Right lobe of liver (tissue), 6 donors: ENCODE results near the gene RAB5IF. TPM values are rescaled to one million over a fixed set of nuclear protein-coding genes. Genes with fewer than 3 reads are reported as not detected.

Experiments used
- ATAC-seq, 4 donors: fragments of 200-7000 bp; cut with Tn5 transposase; one replicate each; pipeline ENCODE4 v1.9.1; 2020; ENCODE audit warnings: mild to moderate bottlenecking in 4 of 4, moderate library complexity in 4 of 4
- DNase-seq, 3 donors: peaks; one replicate each; pipeline ENCODE4 v3.0.0-alpha.2; 2020
- H3K27ac ChIP-seq, 3 donors: fragments of 200-600 bp; one replicate each; pipeline ENCODE4 v1.8.0; 2022
- H3K27me3 ChIP-seq, 2 donors: fragments of 200-600 bp; one replicate each; pipeline ENCODE4 v1.8.0; 2022
- H3K36me3 ChIP-seq, 4 donors: fragments of 200-600 bp; sonication (generic) in 1 of 4; one replicate each; pipeline versions ENCODE4 v1.5.1 to v1.8.0; 2017 to 2022; ENCODE audit warnings: control low read depth in 1 of 4
- H3K4me1 ChIP-seq, 4 donors: fragments of 200-600 bp; sonication (generic) in 1 of 4; one replicate each; pipeline versions ENCODE4 v1.5.1 to v1.8.0; 2017 to 2022; ENCODE audit warnings: control low read depth in 1 of 4
- H3K4me3 ChIP-seq, 3 donors: fragments of 200-600 bp; one replicate each; pipeline ENCODE4 v1.8.0; 2022
- H3K9me3 ChIP-seq, 4 donors: fragments of 200-600 bp; sonication (generic) in 1 of 4; one replicate each; pipeline versions ENCODE4 v1.5.1 to v1.8.0; 2017 to 2022; ENCODE audit warnings: control low read depth in 1 of 4
- CTCF ChIP-seq, 4 donors: fragments of 200-600 bp in 3 of 4; fragments of 450-650 bp in 1 of 4; IDR thresholded peaks; one replicate each; pipeline versions ENCODE4 v1.5.1 to v1.8.0; 2016 to 2022; ENCODE audit warnings: antibody characterized with exemption in 4 of 4, mild to moderate bottlenecking in 2 of 4
- POLR2A ChIP-seq: fragments of 450-650 bp; IDR thresholded peaks from one replicate; pipeline ENCODE4 v1.6.1; 2017; ENCODE audit warnings: antibody characterized with exemption, mild to moderate bottlenecking
- WGBS: methylation state at CpG from one replicate; pipeline ENCODE4 v1.1.6; 2018; ENCODE audit warnings: low coverage, low lambda C conversion rate; ENCODE audit not compliant: insufficient coverage; ENCODE audit errors: missing lambda C conversion rate; 5-methylcytosine and 5-hydroxymethylcytosine counted together
- intact Hi-C, 2 donors: fragments of 100-400 bp; cut with DNase I; formaldehyde crosslinking; loops; one replicate each; pipeline versions ENCODE4 v1.11.2 to v1.14.1; 2022
- total RNA-seq, 6 experiments: library from RNA; depleted of rRNA in 2 of 6; stranded (reverse); fragments of >200 nt in 2 of 6; fragmentation: NEBNext Ultra II Directional in 3 of 6; extraction: Animal tissue kit (Norgen Biotek cat#: 25700) in 3 of 6; gene quantifications; one replicate each; pipeline versions ENCODE4 v1.1.0 to v1.2.4, GENCODE V29; 2016 to 2023
- donor health status: DM: no; HTN: yes; CAD: no.
- donor health status: DM: no; HTN: no; CAD: no.
- donor health status: DM: no; HTN: no; CAD: no.
- donor health status: DM: no; HTN: yes; CAD: no.
- donor health status: DM: no; HTN: yes; CAD: no.

The RAB5IF gene
- total RNA-seq, 6 experiments from 2014 or later, result 78.1 to 232 (median 125) TPM

DNA sequence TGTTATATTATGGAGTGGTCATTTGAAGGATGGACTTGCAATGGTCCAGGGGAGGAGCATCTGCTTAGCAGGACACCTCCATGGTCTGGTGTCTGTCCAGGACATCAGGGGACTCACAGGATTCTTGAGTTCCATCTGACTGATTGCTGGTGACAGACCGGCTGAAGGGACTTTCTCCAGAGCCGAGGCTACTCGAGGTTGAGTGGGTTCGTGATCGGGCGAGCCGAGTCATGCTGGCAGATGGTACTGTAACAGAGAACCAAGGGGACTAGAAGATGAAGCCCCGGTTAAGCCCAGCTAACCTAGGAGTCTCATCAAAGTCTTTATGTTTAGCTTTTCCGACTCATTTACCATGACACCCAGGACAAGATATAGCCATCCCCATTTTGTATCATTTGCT, 47.9 kb downstream of the RAB5IF start:
- peaks cover 0 to 14% (median 0%) of the 10 kb centered on the region in 4 donors for H3K36me3 ChIP-seq
- DNase-seq, result no peak

GRCh38 chr20:36654506-36654905, 48.9 kb downstream of the RAB5IF start:
- ATAC-seq (no peak), DNase-seq (no peak)
- no peak for TF ChIP-seq CTCF (IDR thresholded peaks at IDR 0.05)
- no peak for TF ChIP-seq POLR2A
- 88% methylated on average over 4 of the region's 8 CpGs for WGBS
- Histone ChIP-seq H3K9me3 (no peaks in the 10 kb centered on the region), H3K27ac (no peak overlapping the region), H3K4me3 (no peak overlapping the region), H3K36me3 (peaks cover 0 to 14% (median 0%) of the 10 kb centered on the region in 4 donors), H3K27me3 (no peaks in the 10 kb centered on the region), H3K4me1 (no peaks in the 10 kb centered on the region)
- intact Hi-C loops, result no loop called here

More for the DNA sequence above, 47.9 kb downstream of the RAB5IF start:
- Histone ChIP-seq H3K9me3 (no peaks in the 10 kb centered on the region), H3K27ac (no peak overlapping the region), H3K27me3 (no peaks in the 10 kb centered on the region), H3K4me3 (no peak overlapping the region), H3K4me1 (no peaks in the 10 kb centered on the region)
- WGBS, result 92% methylated on average over 2 of the region's 9 CpGs
- intact Hi-C loops, result no loop called here
- no peak for ATAC-seq
- no peak for TF ChIP-seq POLR2A
- TF ChIP-seq CTCF (IDR thresholded peaks at IDR 0.05), result no peak

GRCh38 chr20:36655004-36655403, 49.4 kb downstream of the RAB5IF start:
- H3K4me3 ChIP-seq, result no peak overlapping the region
- TF ChIP-seq POLR2A, result no peak
- TF ChIP-seq CTCF (IDR thresholded peaks at IDR 0.05), result no peak
- WGBS, result 93% methylated on average over 3 of the region's 3 CpGs
- no peaks in the 10 kb centered on the region for H3K9me3 ChIP-seq
- DNase-seq (no peak), ATAC-seq (no peak)
- peaks cover 0 to 14% (median 0%) of the 10 kb centered on the region in 4 donors for H3K36me3 ChIP-seq
- H3K27me3 ChIP-seq, result no peaks in the 10 kb centered on the region
- H3K4me1 ChIP-seq, result no peaks in the 10 kb centered on the region
- intact Hi-C loops, result no loop called here
- H3K27ac ChIP-seq, result no peak overlapping the region

DNA sequence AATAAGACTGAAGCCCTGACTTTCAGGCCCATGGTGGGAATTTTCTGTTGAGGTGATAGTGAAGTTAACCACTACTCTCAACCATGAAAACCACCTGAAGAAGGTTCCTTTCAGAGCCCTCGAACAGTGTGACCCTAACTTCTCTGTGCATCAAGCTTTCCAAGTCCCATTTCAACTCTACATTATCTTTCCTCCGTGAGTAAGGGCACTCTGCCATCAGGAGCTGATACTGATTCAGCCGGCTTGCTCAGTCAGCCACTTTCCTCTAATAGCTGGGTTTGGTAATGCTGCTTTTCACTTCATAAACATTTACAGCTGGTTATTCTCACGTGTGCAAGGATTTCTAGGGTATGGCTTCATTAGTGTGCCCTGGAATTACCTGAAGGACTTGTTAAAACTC, 51.2 kb downstream of the RAB5IF start:
- no peak overlapping the region for H3K4me3 ChIP-seq
- no peaks in the 10 kb centered on the region for H3K9me3 ChIP-seq
- H3K36me3 ChIP-seq, result peaks cover 0 to 18% (median 0%) of the 10 kb centered on the region in 4 donors
- intact Hi-C loops, result no loop called here
- no peaks in the 10 kb centered on the region for H3K4me1 ChIP-seq
- DNase-seq (no peak), ATAC-seq (no peak)
- 90% methylated on average over 4 of the region's 4 CpGs for WGBS
- H3K27ac ChIP-seq, result no peak overlapping the region
- no peaks in the 10 kb centered on the region for H3K27me3 ChIP-seq
- TF ChIP-seq POLR2A (no peak), CTCF (IDR thresholded peaks at IDR 0.05) (no peak)

GRCh38 chr20:36658300-36658699, 52.7 kb downstream of the RAB5IF start:
- Histone ChIP-seq H3K4me1 (no peaks in the 10 kb centered on the region), H3K27me3 (no peaks in the 10 kb centered on the region), H3K9me3 (no peaks in the 10 kb centered on the region), H3K36me3 (peaks cover 0 to 14% (median 0%) of the 10 kb centered on the region in 4 donors), H3K4me3 (no peak overlapping the region), H3K27ac (no peak overlapping the region)
- TF ChIP-seq CTCF (IDR thresholded peaks at IDR 0.05), result no peak
- TF ChIP-seq POLR2A, result no peak
- 50% methylated on average over 3 of the region's 3 CpGs for WGBS
- ATAC-seq (no peak), DNase-seq (no peak)
- intact Hi-C loops, result no loop called here
